Omental fat pad (tissue), 4 donors: ENCODE results near the gene LHPP. TPM values are rescaled to one million over a fixed set of nuclear protein-coding genes. Genes with fewer than 3 reads are reported as not detected.

Experiments
- ATAC-seq: fragments of 150-250 bp; one replicate; pipeline ENCODE4 v1.9.1; 2016; ENCODE audit warnings: mild to moderate bottlenecking, moderate library complexity; ENCODE audit not compliant: low FRiP score
- DNase-seq: peaks from one replicate; pipeline ENCODE4 v3.0.0-alpha.2; 2019; ENCODE audit warnings: low spot score
- CTCF ChIP-seq, 3 donors: fragments of 450-650 bp; IDR thresholded peaks; one replicate each; pipeline ENCODE4 v1.5.1; 2016 to 2017; ENCODE audit warnings: antibody characterized with exemption in 3 of 3, mild to moderate bottlenecking in 3 of 3, moderate library complexity in 2 of 3
- total RNA-seq, 4 donors: library from RNA; depleted of rRNA; stranded (reverse); fragments of >200 nt; gene quantifications; one replicate each; pipeline ENCODE4 v1.1.0, GENCODE V29; 2016

LHPP gene
- total RNA-seq, 4 donors from 2014 or later, result 10.1 to 16.2 (median 13.7) TPM

GRCh38 chr10:124653811-124654651, 192.4 kb downstream of the LHPP start:
- DNase-seq (no peak), ATAC-seq (no peak)
- no peak for TF ChIP-seq CTCF (IDR thresholded peaks at IDR 0.05)

- DNase-seq (no peak), ATAC-seq (no peak)
- TF ChIP-seq CTCF (IDR thresholded peaks at IDR 0.05), result no peak
These were observed 193.1 kb downstream of the LHPP start for GRCh38 chr10:124654686-124655085.

- no peak for DNase-seq
These were observed 193.8 kb downstream of the LHPP start for GRCh38 chr10:124655191-124656112.

GRCh38 chr10:124656113-124656490, 194.5 kb downstream of the LHPP start:
- DNase-seq (no peak), ATAC-seq (no peak)
- TF ChIP-seq CTCF (IDR thresholded peaks at IDR 0.05), result no peak

More at GRCh38 chr10:124655191-124656112, 193.8 kb downstream of the LHPP start:
- no peak for ATAC-seq
- no peak for TF ChIP-seq CTCF (IDR thresholded peaks at IDR 0.05)

- TF ChIP-seq CTCF (IDR thresholded peaks at IDR 0.05), result no peak
- DNase-seq (no peak), ATAC-seq (no peak)
These were observed 194.9 kb downstream of the LHPP start for GRCh38 chr10:124656541-124656940.

GRCh38 chr10:124657806-124658205, 196.2 kb downstream of the LHPP start:
- ATAC-seq (no peak), DNase-seq (no peak)
- TF ChIP-seq CTCF (IDR thresholded peaks at IDR 0.05), result no peak
